BLaER1 treated with 17β-estradiol and CSF1 and Interleukin-3, amounts not matched to agents 10 nM and 100 nM (cell line): ENCODE results near the gene FANCE.
"Not testable (repeated sequence)": the region's sequence is repeated elsewhere in the genome, so short reads cannot be mapped to it uniquely, and the experiment has no call there.

Experiments used
- H3K27ac ChIP-seq, 11 experiments: shearing (Covaris generic); formaldehyde crosslinking; 2 replicates each; pipeline ENCODE4 v1.8.1; 2022
- H3K27me3 ChIP-seq, 11 experiments: shearing (Covaris generic); formaldehyde crosslinking; 2 replicates each; pipeline ENCODE4 v1.8.1; 2022
- H3K36me3 ChIP-seq, 11 experiments: shearing (Covaris generic); formaldehyde crosslinking; 2 replicates each; pipeline ENCODE4 v1.8.1; 2022
- H3K4me1 ChIP-seq, 10 experiments: shearing (Covaris generic); formaldehyde crosslinking; 2 replicates each; pipeline ENCODE4 v1.8.1; 2022
- H3K4me2 ChIP-seq, 11 experiments: shearing (Covaris generic); formaldehyde crosslinking; 2 replicates each; pipeline ENCODE4 v1.8.1; 2022
- H3K4me3 ChIP-seq, 10 experiments: shearing (Covaris generic); formaldehyde crosslinking; 2 replicates each; pipeline ENCODE4 v1.8.1; 2022
- H3K9ac ChIP-seq, 11 experiments: shearing (Covaris generic); formaldehyde crosslinking; 2 replicates each; pipeline ENCODE4 v1.8.1; 2022
- H3K9me3 ChIP-seq, 11 experiments: shearing (Covaris generic); formaldehyde crosslinking; replicated peaks in 1 of 11; 2 replicates each; pipeline ENCODE4 v1.8.1; 2022
- H4K20me1 ChIP-seq, 11 experiments: shearing (Covaris generic); formaldehyde crosslinking; 2 replicates each; pipeline ENCODE4 v1.8.1; 2022
- Cebpa-rat ChIP-seq, 11 experiments: shearing (Covaris generic); IDR thresholded peaks; 2 replicates each; pipeline ENCODE4 v1.8.1; 2022

Gene FANCE

GRCh38 chr6:35510916-35511561, 58.9 kb downstream of the FANCE start:
- no peak overlapping the region for H3K27ac ChIP-seq
- H3K9ac ChIP-seq, result peak overlapping the region in 6 of 11 experiments; percentile 28 to 59 (median 48); a peak in 7 of 22 replicates
- no peaks in the 10 kb centered on the region for H3K36me3 ChIP-seq
- peak overlapping the region; percentile 72 to 93 (median 82) for H3K4me2 ChIP-seq
- no peaks in the 10 kb centered on the region for H3K9me3 ChIP-seq
- H3K4me3 ChIP-seq, result peak overlapping the region in 5 of 10 experiments; percentile 21 to 54 (median 41); a peak in 4 of 20 replicates
- peaks cover 28 to 55% (median 40%) of the 10 kb centered on the region in 11 experiments for H3K27me3 ChIP-seq
- peaks cover 17 to 48% (median 37%) of the 10 kb centered on the region in 10 experiments for H3K4me1 ChIP-seq
- TF ChIP-seq Cebpa-rat (IDR thresholded peaks at IDR 0.05), result no peak
- H4K20me1 ChIP-seq, result peaks cover 0 to 22% (median 0%) of the 10 kb centered on the region in 11 experiments; a peak in 2 of 22 replicates

GRCh38 chr6:35511562-35511941, 59.4 kb downstream of the FANCE start:
- Histone ChIP-seq H4K20me1 (peaks cover 0 to 22% (median 0%) of the 10 kb centered on the region in 11 experiments; a peak in 2 of 22 replicates), H3K4me1 (peaks cover 17 to 48% (median 37%) of the 10 kb centered on the region in 10 experiments), H3K9ac (peak overlapping the region in 7 of 11 experiments; percentile 28 to 59 (median 46); a peak in 9 of 22 replicates), H3K27ac (no peak overlapping the region), H3K9me3 (no peaks in the 10 kb centered on the region), H3K4me3 (peak overlapping the region in 6 of 10 experiments; percentile 21 to 54 (median 40); a peak in 6 of 20 replicates), H3K27me3 (peaks cover 28 to 55% (median 40%) of the 10 kb centered on the region in 11 experiments), H3K36me3 (no peaks in the 10 kb centered on the region), H3K4me2 (peak overlapping the region; percentile 72 to 93 (median 82))
- TF ChIP-seq Cebpa-rat (IDR thresholded peaks at IDR 0.05), result no peak

- Histone ChIP-seq H3K4me3 (no peak overlapping the region), H3K36me3 (no peaks in the 10 kb centered on the region), H4K20me1 (peaks cover 0 to 22% (median 0%) of the 10 kb centered on the region in 11 experiments; a peak in 2 of 22 replicates), H3K27ac (no peak overlapping the region), H3K9me3 (no peaks in the 10 kb centered on the region), H3K27me3 (peaks cover 28 to 55% (median 40%) of the 10 kb centered on the region in 11 experiments), H3K4me1 (peaks cover 17 to 48% (median 37%) of the 10 kb centered on the region in 10 experiments), H3K4me2 (peak overlapping the region in 9 of 11 experiments; percentile 56 to 93 (median 82); a peak in 15 of 22 replicates), H3K9ac (no peak overlapping the region)
- no peak for TF ChIP-seq Cebpa-rat (IDR thresholded peaks at IDR 0.05)
Measured at GRCh38 chr6:35512006-35512405, 59.9 kb downstream of the FANCE start.

GRCh38 chr6:35512740-35513139, 60.6 kb downstream of the FANCE start, which contains the start of gene TULP1:
Gene TULP1, minus strand, starts transcription at chr6:35512896. Its CDS starts 38 bp downstream, at chr6:35512858.
- Histone ChIP-seq H3K36me3 (no peaks in the 10 kb centered on the region), H3K9me3 (no peaks in the 10 kb centered on the region), H3K9ac (peak within 1 kb of the TSS in 5 of 11 experiments; percentile 38 to 59 (median 46); a peak in 6 of 22 replicates), H3K27ac (no peak within 1 kb of the TSS), H3K4me3 (peak within 1 kb of the TSS in 5 of 10 experiments; percentile 21 to 54 (median 40); a peak in 5 of 20 replicates), H3K4me1 (peaks cover 17 to 45% (median 37%) of the 10 kb centered on the region in 10 experiments), H3K4me2 (peak within 1 kb of the TSS; percentile 72 to 93 (median 82)), H4K20me1 (peaks cover 0 to 22% (median 0%) of the 10 kb centered on the region in 11 experiments; a peak in 2 of 22 replicates), H3K27me3 (peaks cover 28 to 55% (median 40%) of the 10 kb centered on the region in 11 experiments)
- no peak for TF ChIP-seq Cebpa-rat (IDR thresholded peaks at IDR 0.05)

GRCh38 chr6:35514587-35514986, 62.4 kb downstream of the FANCE start:
- no peak for TF ChIP-seq Cebpa-rat (IDR thresholded peaks at IDR 0.05)
- Histone ChIP-seq H3K9me3 (no peaks in the 10 kb centered on the region), H3K4me1 (peaks cover 8 to 26% (median 24%) of the 10 kb centered on the region in 10 experiments; a peak in 19 of 20 replicates), H3K36me3 (no peaks in the 10 kb centered on the region), H3K27ac (no peak overlapping the region), H3K9ac (no peak overlapping the region), H3K27me3 (peaks cover 28 to 37% (median 35%) of the 10 kb centered on the region in 11 experiments), H4K20me1 (peaks cover 0 to 20% (median 0%) of the 10 kb centered on the region in 11 experiments; a peak in 2 of 22 replicates), H3K4me2 (no peak overlapping the region), H3K4me3 (no peak overlapping the region)

GRCh38 chr6:35515939-35516338, 63.8 kb downstream of the FANCE start:
- not testable (repeated sequence) for H3K4me2 ChIP-seq

More at GRCh38 chr6:35515939-35516338, 63.8 kb downstream of the FANCE start:
- not testable (repeated sequence) for H3K36me3 ChIP-seq, H3K9ac ChIP-seq, H3K27ac ChIP-seq, H3K9me3 ChIP-seq, H4K20me1 ChIP-seq, H3K4me3 ChIP-seq
- H3K27me3 ChIP-seq, result peaks cover 15 to 24% (median 21%) of the 10 kb centered on the region in 11 experiments
- H3K4me1 ChIP-seq, result peaks cover 8 to 13% (median 12%) of the 10 kb centered on the region in 10 experiments; a peak in 19 of 20 replicates
